Measurements from ENCODE around the gene SPCS1. TPM values are rescaled to one million over a fixed set of nuclear protein-coding genes. Genes with fewer than 3 reads are reported as not detected.
"Not testable (repeated sequence)": the region's sequence is repeated elsewhere in the genome, so short reads cannot be mapped to it uniquely, and the experiment has no call there.

The SPCS1 gene
- polyA plus RNA-seq, 12 donors, result 75.6 to 111 (median 89.1) TPM; not detected in 1

DNA sequence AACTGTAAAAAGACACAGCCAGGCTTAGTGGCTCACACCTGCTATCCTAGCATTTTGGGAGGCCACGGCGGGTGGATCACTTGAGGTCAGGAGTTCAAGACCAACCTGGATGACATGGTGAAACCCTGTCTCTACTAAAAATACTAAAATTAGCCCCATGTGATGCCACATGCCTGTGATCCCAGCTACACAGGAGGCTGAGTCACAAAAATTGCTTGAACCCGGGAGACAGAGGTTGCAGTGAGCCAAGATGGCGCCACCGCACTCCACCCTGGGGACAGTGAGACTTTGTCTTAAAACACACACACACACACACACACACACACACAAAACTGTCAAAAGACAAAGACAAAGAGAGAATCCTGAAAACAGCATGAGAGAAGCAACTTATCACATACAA lies 18.0 kb downstream of the SPCS1 start:
- no peak for DNase-seq

DNA sequence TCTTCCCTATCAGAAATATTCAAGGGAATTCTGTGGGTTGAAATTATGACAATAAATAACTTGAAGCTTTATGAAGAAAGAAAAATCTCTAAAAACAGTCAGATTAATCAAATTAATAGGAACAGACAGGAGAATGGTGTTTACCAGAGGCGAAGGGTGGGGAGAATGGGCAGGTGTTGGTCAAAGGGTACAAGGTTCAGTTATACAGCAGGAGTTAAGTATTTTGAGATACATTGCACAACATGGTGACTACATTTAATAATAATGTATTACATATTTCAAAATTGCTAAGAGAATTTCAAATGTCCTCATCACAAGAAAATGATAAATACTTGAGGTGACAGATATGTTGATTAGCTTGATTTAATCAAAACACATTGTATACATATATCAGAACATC lies 18.6 kb downstream of the SPCS1 start:
- DNase-seq, result no peak

DNA sequence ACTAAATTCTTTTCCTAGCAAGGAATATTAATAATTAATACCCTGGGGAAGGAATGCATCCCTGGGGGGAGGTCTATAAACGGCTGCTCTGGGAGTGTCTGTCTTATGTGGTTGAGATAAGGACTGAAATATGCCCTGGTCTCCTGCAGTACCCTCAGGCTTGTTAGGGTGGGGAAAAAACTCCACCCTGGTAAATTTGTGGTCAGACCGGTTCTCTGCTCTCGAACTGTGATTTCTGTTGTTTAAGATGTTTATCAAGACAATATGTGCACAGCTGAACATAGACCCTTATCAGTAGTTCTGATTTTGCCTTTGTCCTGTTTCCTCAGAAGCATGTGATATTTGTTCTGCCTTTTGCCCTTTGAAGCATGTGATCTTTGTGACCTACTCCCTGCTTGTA lies 22.8 kb downstream of the SPCS1 start:
- not testable (repeated sequence) for DNase-seq

DNA sequence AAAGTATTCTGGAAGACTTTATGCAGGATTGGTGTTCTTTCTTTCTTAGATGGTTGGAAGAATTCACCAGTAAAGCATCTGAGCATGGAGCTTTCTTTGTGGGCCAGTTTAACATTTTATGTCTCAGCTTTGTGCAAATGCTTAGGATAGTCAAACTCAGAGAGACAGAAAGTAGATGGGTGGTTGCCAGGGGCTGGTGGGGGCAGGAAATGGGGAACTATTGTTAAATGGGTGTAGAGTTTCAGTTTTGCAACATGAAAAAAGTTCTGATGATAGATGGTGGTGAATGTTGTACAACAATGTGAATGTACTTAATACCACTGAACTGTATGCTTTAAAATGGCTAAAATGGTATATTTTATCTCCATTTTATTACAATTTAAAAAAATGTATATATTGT lies 24.8 kb downstream of the SPCS1 start:
- no peak for DNase-seq

DNA sequence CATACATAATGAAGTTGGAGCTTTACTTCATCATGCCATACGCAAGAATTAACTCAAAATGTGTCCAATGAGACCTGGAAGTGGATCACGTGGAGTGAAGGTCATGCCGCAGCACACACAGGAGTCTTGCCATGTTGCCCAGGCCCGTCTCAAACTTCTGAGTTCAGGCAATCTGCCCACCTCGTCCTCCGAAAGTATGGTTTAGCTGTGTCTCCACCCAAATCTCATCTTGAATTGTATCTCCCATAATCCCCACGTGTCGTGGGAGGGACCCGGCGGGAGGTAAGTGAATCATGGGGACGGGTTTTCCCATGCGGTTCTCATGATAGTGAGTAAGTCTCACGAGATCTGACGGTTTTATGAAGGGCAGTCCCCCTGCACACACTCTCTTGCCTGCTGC lies 25.7 kb downstream of the SPCS1 start:
- DNase-seq, result no peak

DNA sequence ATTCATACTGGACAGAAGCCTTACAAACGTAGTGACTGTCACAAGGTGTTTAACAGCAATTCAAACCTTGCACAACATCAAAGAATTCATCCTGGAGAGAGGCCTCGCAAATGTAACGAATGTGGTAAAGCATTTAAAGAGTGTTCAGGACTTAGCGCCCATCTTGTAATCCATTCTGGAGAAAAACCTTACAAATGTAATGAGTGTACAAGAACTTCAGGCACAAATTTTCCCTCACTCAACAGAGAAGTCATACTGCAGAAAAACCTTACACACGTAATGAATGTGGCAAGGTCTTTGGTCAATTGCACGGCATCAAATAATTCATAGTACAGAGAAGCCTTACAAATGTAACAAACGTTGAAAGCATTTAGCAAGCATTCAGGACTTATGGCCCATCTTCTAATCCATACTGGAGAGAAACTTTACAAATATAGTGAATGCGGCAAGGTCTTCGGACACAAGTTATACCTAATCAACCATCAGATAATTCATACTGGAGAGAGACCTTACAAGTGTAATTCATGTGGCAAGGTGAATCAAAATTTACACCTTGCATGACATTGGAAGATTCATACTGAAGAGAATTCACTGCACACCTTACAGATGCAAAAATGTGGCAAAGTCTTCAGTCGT lies 27.5 kb downstream of the SPCS1 start:
- no peak for DNase-seq

DNA sequence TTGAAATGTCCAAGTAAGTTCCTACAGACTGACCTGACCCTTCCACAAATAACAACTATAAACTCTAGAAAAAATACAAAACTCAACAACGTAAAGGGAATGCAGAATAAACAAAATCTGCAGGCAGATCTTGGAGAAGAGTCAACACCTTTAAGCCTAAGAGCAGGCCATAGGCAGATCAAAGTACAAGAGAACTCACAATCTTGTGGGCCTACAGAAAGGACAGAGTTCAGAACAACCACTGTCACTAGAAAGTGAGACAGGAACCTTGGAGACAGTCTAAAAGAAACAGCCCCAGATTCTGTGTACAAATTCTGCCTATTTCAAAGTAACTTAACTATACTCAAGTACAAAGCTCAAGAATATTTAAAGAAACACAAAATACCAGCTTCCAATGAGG lies 33.8 kb downstream of the SPCS1 start:
- DNase-seq, result no peak

DNA sequence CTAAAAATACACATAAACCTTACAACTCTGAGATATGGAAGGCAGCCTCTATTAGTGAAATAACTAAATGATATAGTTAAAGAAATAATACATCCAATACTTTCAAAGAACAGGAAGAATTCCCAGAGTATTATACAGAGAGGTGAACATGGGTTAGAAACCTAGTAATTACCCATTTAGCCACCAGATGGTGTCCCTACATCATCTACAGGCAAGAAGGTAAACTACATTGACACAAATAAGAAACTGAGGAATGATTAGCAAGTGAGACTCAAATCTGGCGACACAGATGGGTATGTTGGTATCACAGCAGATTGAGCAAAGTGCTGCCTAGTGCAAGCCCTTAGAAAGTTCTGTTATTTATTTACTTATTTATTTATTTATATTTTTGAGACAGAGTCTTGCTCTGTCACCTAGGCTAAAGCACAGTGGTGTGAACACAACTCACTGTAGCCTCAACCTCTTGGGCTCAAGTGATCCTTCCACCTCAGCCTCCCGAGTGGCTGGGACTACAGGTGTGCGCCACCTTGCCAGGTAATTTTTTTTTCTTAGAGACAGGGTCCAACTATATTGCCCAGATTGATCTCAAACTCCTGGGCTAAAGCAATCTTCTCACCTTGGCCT lies 36.6 kb downstream of the SPCS1 start:
- peak; percentile 17 for DNase-seq

DNA sequence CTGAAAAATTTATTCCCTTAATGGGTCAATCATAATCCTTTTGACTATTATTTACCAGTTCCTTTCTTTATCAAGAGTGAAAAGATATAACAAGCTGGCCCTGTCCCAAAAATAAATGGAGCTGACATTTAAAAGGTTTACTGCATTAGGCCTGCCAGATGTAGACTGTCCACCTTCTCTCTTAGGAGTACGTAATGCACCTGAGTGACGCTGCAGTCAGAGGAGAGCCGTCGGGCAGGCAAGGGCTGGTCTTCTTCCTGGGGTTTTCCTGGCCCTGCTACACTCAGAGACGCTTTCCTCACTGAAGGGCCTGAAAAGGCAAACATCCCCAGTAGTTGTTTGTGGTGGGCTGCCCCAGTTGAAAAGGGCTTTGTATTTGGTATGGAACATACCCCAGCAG lies 37.2 kb downstream of the SPCS1 start:
- no peak for DNase-seq

DNA sequence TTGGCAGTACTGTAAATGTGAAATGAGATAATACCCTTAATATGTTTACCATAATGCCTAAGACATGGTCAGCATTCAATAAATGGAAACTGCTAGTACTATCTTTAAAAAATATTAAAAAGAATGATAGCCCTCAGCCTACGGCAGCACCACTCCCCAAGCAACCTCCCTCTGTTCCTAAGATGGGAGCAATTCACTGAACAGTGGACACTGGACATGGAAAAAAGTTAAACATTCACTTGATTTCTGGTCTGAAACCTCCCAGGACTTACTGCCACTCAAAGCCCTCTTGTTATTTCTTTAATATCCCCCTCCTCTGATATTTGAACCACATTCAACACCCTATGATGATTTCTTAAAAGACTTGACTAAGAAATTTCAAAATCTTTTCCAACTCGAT lies 37.8 kb downstream of the SPCS1 start:
- DNase-seq, result no peak

DNA sequence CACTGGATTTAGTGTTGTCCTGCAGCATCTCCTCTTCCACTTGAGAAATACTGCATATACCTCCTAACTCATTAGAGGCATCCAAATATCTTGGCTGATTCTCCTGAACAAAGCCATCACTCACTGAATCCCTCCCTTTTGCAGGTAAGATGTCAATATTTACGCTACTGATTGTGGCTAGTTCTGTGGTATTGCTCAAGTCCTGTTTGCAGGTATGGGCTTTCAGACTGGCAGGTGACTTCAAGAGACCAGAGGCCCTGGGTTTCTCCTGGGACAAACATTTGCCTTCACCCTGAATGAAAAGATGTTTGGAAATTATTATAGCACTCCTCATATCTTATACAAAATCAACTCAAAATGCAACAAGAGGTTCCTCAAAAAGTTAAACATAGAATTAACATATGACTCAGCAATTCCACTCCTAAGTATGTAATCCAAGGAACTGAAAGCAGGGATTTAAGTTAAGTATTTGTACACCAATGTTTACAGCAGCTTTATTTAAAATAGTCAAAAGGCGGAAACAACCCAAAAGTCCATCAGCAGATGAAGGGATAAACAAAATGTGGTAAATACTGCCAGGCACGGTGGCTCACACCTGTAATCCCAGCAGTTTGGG lies 46.2 kb downstream of the SPCS1 start:
- no peak for DNase-seq

DNA sequence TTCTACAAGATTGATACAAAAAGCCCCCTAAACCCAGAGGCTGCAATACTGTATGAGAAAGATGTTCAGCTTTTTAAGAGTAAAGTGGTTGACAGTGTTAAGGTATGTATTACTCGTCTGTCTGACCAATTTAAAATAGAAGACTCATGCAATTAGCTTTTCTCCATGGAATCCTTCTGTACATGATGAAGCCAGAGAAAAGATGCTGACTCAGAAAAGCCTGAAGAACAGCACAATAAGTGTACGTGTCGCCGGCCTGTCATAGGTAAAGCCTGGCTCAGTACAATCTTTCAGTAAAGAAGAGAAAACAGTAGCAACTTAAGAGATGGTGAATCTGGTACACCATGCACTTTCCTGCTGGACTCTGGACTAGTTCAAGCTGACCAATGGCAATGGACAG lies 48.5 kb downstream of the SPCS1 start:
- no peak for DNase-seq

DNA sequence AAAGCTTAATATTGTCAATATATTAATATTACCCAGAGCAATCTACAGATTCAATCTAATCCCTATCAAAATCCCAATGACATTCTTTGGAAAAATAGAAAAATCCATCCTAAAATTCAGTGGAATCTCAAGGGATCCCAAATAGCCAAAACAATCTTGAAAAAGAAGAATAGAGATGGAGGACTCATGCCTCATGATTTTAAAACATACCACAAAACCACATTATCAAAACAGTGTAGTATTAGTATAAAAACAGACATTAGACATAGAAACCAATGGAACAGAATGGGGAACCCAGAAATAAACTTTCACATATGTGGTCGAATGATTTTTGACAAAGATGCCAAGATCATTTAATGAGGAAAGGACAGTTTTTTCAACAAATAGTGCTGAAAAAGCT lies 50.2 kb downstream of the SPCS1 start:
- DNase-seq, result no peak

Other genes with a start within 250 kb of the SPCS1 start
- 10 to 100 TPM in 11 of 12 donors, not detected in 1; 29.2 to 55.4 (median 39.2) TPM for gene STAB1, start 210.8 kb upstream of the SPCS1 start, polyA plus RNA-seq (ENCODE audit: insufficient read length in 12 of 12)
- gene NT5DC2, start 172.2 kb upstream of the SPCS1 start, polyA plus RNA-seq (ENCODE audit: insufficient read length in 12 of 12), result 100 to 1,000 TPM in 3 of 12 donors, 10 to 100 TPM in 8, not detected in 1; 31.8 to 163 (median 82.8) TPM
- 10 to 100 TPM in 6 of 12 donors, 1 to 10 TPM in 5, not detected in 1; 7.2 to 18.2 (median 10.7) TPM for gene UQCC5, start 169.5 kb upstream of the SPCS1 start, polyA plus RNA-seq (ENCODE audit: insufficient read length in 12 of 12)
- 10 to 100 TPM in 11 of 12 donors, not detected in 1; 30.0 to 58.2 (median 51.9) TPM for gene PBRM1, start 20.2 kb upstream of the SPCS1 start, polyA plus RNA-seq (ENCODE audit: insufficient read length in 12 of 12)
- gene GNL3, start 20.1 kb upstream of the SPCS1 start, polyA plus RNA-seq (ENCODE audit: insufficient read length in 12 of 12), result 100 to 1,000 TPM in 4 of 12 donors, 10 to 100 TPM in 7, not detected in 1; 65.3 to 150 (median 96.6) TPM
- gene GLT8D1, start 315 bp upstream of the SPCS1 start, polyA plus RNA-seq (ENCODE audit: insufficient read length in 12 of 12), result 100 to 1,000 TPM in 3 of 12 donors, 10 to 100 TPM in 8, not detected in 1; 70.9 to 118 (median 81.5) TPM
- gene NEK4, start 64.8 kb downstream of the SPCS1 start, polyA plus RNA-seq (ENCODE audit: insufficient read length in 12 of 12), result 10 to 100 TPM in 8 of 12 donors, 1 to 10 TPM in 3, not detected in 1; 8.7 to 17.8 (median 11.3) TPM
- gene ITIH1, start 71.5 kb downstream of the SPCS1 start, polyA plus RNA-seq (ENCODE audit: insufficient read length in 12 of 12), result 1 to 10 TPM in 2 of 12 donors, under 1 TPM in 3, not detected in 7; 0.34 to 5.0 (median 0.47) TPM
- gene ITIH3, start 88.7 kb downstream of the SPCS1 start, polyA plus RNA-seq (ENCODE audit: insufficient read length in 12 of 12), result 1 to 10 TPM in 9 of 12 donors, under 1 TPM in 1, not detected in 2; 0.31 to 3.8 (median 1.7) TPM
- 10 to 100 TPM in 9 of 12 donors, 1 to 10 TPM in 2, not detected in 1; 8.0 to 42.4 (median 29.6) TPM for gene ITIH4, start 124.6 kb downstream of the SPCS1 start, polyA plus RNA-seq (ENCODE audit: insufficient read length in 12 of 12)
- 100 to 1,000 TPM in 7 of 12 donors, 10 to 100 TPM in 4, not detected in 1; 49.5 to 199 (median 120) TPM for gene MUSTN1, start 128.9 kb downstream of the SPCS1 start, polyA plus RNA-seq (ENCODE audit: insufficient read length in 12 of 12)
- gene STIMATE, start 191.4 kb downstream of the SPCS1 start, polyA plus RNA-seq (ENCODE audit: insufficient read length in 12 of 12), result 10 to 100 TPM in 3 of 12 donors, 1 to 10 TPM in 8, not detected in 1; 6.2 to 19.1 (median 8.3) TPM